NCI-H1417 (cell line): ENCODE measurements around the gene BCR.
"Not testable (repeated sequence)": the region's sequence is repeated elsewhere in the genome, so short reads cannot be mapped to it uniquely, and the experiment has no call there.

Experiments
- DNase-seq, 3 experiments: peaks; one replicate each; lab custom pipeline; 2025; lab: John Stamatoyannopoulos, UW

The BCR gene

DNA sequence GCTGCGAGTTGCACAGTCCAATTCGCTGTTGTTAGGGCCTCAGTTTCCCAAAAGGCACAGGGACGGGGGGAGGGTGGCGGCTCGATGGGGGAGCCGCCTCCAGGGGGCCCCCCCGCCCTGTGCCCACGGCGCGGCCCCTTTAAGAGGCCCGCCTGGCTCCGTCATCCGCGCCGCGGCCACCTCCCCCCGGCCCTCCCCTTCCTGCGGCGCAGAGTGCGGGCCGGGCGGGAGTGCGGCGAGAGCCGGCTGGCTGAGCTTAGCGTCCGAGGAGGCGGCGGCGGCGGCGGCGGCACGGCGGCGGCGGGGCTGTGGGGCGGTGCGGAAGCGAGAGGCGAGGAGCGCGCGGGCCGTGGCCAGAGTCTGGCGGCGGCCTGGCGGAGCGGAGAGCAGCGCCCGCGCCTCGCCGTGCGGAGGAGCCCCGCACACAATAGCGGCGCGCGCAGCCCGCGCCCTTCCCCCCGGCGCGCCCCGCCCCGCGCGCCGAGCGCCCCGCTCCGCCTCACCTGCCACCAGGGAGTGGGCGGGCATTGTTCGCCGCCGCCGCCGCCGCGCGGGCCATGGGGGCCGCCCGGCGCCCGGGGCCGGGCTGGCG is at the start of gene BCR:
Gene BCR, plus strand, starts transcription at position 209 of the 592 bp plus-strand sequence. CDS start 452 bp downstream, outside the sequence.
- DNase-seq, result peak; percentile 46 to 79 (median 70)

DNA sequence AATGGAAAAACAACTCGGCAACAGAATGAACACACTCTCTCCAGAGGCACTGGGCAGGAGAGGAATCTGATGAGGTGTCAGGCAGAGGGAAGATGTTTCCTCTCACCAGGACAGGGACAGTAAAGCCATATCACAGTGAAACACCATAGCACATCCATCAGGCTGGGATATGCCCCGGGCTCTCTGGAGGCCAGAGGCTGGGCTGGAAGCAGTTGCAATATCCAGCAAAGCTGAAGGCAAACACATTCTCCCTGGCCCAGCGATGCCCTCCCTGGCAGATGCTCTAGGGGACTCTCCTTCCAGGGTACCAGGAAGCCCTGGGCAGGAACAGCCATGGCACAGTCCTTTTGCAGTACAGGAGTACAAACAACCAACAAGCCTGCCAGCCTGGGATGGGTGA is 49.6 kb upstream of the BCR start:
- no peak for DNase-seq

DNA sequence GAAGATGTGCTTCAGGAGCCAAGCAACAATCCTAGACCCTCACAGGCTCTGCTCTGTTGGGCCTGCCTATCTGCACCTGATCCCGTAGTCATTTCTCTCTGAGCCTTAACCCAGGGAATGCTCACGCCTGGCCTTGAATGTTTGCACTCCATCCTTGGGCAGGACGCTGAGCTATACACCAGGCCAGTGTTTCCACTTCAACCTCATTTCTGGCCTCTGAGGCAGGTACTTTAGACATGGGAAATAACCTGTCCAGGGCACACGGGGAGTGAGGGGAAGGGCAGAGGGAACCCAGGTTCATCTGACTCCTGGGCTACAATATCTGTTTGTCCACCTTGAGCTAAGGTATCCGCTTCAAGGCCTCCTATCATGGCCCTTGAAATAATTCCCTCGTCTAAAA is 48.4 kb upstream of the BCR start:
- DNase-seq, result no peak

DNA sequence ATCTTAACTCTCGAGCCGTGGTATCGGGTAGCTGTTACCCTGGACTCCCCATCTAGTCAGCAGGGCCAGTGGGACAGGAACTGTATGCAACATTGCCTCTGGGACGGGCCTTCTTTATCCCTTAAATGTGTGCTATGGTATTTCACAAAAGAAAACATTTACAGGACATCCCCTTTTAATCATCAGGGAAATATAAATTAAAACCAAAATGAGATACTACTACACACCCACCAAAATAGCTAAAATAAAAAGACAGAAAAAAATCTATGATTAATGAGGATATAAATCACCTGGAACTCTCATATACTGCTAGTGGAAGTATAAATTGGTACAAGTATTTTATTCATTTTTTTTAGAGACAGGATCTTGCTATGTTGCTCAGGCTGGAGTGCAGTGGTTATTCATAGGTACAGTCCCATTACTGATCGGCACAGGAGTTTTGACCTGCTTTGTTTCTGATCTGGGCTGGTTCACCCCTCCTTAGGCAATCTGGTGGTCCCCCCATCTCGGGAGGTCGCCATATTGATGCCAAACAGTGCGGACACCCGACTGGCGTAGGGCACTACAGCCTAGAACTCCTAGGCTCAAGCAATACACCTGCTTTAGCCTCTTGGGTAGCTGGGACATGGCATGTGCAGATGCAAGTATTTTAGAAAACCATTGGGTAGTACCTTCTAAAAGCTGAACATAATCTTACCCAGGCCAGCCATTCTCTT is 47.8 kb upstream of the BCR start:
- no peak for DNase-seq

DNA sequence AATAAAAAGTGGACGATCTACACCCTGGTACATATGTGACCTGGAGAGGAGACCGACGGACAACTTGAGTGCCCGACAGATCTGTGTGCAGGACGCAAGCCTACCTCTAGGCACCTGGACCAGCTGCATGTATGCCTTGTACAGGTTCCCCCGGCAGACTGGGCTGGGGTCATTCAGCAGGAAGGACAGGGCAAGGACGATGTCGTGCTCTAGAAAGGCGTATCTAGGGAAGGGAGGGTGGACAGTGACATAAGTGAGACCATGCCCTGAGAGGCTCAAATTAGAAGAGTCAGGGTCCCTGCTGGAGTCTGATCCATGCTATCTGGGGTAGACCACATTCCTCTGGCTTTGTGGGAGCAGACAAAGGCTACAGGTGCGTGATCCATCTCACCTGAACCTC is 46.4 kb upstream of the BCR start:
- no peak for DNase-seq

DNA sequence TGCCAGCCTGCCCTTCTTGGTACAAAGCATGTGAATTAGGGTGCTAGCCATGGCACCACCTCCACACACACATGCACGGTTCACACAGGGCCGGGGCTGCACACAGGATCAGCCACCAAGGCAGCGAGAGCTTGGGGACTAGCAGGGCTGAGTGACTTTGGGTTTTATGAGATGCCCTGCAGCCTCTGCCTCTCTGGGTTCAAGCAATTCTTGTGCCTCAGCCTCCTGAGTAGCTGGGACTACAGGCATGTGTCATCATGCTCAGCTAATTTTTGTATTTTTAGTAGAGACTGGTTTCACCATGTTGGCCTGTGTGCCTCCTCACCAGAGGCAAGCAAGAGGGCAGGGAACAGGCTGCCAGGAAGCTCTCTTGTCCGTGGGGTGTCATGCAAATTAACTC is 43.3 kb upstream of the BCR start:
- DNase-seq, result not testable (repeated sequence)

DNA sequence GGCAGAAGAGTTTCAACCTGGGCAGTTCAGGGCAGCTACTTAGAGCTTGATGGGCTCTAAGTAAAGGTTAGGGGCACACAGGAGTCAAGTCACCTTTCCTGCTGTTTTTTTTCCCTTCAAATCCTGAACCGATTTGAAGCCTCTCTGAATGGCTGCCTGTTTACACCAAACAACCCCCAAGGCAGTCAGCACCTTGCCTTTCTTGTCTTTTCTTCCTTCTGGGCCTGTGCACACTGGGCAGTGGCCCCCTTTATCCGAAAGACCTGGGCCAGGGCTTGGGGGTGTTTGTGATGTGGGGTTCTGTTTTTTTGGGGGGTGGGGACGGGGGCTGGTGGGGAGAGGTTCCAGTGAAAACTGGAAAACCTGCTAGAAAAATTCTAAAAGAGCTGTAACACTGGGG is 42.8 kb upstream of the BCR start:
- DNase-seq, result no peak

DNA sequence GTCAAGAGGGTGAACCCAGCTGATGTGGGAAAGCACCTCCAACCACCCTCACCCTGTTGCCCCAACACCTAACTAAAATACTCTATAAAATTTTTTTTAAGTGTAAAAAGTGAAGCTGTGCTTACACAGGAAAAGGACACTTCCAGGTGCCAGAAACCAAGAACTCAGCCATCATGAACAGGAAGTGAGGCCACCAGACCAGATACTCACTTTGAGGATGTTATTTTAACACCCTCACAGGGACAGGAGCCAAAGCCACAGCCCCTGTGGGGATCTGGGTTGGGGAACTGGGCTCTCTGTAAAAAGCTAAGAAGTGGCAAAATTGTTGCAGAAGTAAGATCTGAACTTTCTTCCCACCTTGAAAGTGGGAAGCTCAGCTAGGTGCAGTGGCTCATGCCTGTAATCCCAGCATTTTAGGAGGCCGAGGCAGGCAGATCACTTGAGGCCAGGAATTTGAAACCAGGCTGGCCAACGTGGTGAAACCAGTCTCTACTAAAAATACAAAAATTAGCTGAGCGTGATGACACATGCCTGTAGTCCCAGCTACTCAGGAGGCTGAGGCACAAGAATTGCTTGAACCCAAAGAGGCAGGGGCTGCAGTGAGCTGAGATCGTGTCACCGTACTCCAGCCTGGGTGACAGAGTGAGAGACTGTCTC is 42.3 kb upstream of the BCR start:
- no peak for DNase-seq

DNA sequence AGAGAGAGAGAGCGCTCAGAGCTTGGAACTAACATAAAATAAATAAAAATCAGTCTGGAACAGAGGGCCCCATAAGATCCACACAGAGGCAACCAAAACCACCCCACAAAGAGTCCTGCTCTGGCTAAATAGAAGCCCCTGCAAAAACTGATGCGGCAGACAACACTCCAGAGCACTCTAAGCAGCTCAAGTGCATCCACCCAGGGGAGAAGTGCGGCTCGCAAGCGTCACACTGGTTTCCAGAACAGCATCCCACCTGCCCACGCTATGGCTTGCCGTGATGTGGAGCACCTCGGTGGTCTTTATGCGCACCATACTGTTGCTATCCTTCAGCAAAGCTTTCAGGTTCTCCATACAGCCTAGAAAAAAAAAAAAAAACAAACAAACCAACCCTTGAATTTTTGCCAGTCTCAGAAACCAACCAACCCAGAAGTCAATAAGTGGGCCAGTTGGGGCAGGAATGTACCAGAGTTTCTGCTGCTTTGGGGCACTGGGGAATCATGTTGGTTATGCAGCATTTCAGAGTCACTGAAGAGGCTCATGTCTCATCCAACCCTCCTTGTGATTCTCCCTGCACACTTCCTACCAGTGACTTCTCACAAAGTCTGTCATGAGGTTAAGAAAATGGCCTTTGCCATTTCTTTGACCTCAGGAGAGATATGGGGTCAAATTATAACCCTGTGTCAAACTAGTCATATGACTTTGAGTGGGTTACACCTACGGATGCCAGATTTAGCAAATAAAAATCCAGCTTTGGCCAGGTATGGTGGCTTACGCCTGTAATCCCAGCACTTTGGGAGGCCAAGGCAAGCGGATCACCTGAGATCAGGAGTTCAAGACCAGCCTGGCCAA is 41.5 kb upstream of the BCR start:
- no peak for DNase-seq

DNA sequence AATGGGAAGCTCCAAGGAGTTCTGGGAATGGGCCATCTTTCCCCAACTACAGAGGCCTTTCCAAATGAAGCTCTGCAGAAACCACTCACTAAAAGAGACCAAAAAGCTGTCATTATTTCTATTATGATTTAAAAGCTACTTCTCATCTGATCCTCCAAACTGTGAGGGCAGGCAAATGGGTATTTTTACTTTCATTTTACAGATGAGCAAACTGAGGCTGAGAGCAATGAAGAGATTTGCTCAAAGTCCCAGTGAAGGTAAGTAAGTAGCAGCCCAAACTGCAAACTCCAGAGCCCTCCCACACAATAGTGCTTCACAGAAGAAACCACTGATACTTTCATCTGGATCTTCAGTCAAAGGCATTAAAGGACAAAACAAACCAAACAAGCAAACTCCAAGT is 39.9 kb upstream of the BCR start:
- no peak for DNase-seq

DNA sequence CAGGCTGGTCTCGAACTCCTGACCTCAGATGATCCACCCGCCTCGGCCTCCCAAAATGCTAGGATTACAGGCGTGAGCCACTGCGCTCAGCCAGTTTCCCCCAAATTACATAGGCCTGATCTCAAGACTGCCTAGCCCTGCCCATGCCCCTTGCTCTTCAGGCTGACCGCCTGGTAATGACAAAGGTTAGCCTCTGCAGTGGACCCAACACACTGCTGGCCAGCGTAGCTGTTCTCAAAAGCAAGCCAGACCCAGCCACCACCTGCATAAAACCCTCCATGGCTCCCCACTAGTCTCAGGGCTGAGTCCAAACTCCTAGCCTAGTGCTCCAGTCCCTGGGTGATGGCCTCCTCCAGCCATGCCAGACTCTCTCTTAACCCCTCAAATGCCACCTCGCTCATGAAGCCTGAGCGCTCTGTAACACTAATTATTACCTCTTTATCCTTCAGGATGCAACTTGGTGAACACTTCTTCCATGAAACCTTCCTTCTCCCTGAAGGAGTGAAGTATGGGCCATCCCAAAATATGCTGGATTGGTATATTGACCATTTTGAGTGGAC is 37.7 kb upstream of the BCR start:
- no peak for DNase-seq

DNA sequence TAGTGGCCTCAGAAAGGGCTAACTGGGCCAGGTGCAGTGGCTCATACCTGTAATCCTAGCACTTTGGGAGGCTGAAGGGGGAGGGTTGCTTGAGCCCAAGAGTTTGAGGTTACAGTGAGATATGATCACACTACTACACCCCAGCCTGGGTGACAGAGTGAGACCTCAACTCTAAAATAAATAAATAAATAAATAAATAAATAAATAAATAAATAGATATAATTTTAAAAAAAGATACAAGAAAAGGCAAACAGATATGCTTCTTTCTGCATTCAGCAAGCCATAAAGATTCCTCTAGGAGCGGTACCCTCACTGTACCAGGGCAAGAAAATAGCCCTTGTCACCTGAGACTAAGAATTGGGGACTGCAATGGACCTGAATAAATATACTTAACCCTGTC is 37.2 kb upstream of the BCR start:
- no peak for DNase-seq

DNA sequence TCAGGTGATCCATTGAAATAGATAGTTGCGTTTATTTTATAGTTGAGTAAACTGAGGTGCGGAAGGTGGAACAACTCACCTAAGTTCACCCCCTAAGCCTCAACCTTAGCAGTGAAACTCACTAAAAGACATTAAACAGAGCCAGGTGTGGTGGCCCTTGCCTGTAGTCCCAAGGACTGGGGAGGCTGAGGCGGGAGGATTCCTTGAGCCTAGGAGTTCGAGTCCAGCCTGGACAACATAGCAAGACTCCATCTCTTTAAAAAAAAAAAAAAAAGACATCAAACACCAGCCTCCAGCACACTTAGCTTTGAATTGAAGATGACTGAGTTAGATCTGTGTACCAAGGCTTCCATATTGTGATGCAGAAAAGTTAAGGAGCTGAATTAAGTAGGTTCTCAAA is 35.9 kb upstream of the BCR start:
- DNase-seq, result no peak

DNA sequence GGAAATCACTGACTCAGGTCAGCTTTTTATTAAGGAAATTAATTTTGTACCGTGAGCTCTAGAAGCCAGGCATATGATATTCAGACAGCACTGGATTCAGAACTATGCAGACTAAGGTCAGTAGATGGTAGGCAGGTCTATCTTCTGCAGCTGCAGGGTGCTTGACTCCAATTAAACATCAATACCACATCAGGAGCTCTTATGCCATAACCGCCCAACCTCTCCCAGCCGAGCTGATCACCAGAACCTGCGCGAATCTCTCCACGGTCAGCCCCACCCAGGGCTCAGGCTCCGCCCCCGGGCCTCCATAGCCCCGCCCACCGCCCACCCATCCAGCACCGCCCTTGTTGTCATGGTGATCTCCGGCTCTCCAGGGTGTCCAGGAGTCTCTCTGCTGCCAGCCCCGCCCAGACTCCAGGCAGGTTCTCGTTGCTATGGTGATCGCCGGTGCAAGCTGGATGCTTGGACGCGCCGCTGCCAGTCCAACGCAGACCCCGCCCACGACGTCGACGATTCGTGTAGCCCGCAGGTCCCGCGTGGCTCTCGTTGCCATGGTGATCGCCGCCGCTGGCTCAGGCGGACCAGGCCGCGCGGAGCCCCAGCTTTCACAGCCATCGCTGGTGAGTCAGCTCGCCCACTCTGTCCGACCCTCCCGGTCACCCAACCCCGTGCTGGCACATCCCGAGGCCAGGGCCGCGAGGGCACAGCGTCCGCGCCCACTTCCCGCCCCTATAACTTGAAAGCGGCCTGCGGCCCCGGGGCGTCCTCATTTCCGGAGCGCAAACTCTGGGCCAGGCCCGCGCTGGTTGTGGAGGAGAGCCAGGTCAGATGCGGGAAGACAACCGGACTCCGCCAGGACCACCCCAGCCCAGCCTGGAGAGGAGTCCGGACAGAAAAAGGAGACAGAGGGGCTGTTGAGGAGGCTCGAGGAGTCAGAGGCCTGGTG is 35.1 kb upstream of the BCR start, which contains the start of gene RAB36:
Gene RAB36, plus strand, starts transcription at position 546 of the 946 bp plus-strand sequence. CDS start 1,140 bp downstream, outside the sequence.
- DNase-seq, result peak; percentile 95 to 99 (median 98)

DNA sequence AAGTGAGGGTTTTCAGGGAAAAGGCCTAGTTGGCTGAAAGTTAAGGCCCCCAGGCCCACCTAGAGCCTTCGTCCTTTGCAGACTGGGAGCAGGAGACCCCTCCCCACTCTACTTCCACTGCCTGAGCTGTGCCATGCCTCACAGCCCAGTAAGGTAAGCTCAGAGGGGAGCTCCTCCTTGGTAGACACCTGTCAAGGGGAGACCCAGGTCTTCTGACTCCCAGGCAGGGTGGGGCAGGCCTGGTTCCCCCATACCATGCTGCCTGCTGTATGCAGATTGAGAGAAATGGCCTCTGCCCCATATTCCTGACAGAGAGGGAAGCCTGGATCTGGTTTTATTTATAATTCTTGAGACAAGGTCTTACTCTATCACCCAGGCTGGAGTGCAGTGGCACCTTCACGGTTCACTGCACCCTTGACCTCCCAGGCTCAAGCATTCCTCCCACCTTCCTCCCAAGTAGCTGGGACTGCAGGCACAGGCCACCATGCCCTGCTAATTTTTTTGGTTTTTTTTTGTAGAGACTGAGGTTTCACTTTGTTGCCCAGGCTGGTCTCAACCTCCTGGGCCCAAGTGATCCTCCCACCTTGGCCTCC is 34.3 kb upstream of the BCR start:
- no peak for DNase-seq

DNA sequence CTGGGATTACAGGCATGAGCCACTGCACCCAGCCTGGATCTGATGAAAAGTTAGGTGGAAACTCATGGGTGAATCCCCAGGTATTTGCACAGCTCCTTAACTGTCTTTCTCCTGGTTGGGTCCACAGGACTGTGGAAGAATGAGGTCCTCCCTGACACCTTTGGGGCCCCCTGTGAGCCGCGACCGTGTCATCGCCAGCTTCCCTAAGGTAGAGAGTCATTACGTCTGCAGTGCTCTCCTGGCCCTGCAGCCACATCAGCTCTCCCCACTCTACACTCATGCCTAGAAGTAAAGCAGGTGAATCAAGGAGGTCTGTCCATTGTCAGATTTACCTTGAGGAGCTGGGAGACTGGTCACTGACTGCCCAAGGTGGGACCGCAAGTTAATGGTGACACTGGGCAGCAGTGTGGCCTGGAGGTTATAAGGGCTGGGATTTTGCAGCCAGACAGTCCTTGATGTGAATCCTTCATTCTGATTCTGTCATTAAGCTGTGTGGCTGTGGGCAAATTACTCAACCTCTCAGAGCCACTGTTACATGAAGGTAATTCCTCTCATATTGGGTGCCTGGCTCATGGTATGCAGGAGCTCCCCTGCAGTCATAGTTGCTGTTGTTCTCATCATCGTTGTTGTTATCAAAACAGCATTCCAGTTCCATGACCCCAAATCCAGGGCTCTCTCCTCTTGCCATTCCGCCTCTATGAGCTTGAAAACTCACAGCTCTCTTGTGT is 33.7 kb upstream of the BCR start:
- no peak for DNase-seq

DNA sequence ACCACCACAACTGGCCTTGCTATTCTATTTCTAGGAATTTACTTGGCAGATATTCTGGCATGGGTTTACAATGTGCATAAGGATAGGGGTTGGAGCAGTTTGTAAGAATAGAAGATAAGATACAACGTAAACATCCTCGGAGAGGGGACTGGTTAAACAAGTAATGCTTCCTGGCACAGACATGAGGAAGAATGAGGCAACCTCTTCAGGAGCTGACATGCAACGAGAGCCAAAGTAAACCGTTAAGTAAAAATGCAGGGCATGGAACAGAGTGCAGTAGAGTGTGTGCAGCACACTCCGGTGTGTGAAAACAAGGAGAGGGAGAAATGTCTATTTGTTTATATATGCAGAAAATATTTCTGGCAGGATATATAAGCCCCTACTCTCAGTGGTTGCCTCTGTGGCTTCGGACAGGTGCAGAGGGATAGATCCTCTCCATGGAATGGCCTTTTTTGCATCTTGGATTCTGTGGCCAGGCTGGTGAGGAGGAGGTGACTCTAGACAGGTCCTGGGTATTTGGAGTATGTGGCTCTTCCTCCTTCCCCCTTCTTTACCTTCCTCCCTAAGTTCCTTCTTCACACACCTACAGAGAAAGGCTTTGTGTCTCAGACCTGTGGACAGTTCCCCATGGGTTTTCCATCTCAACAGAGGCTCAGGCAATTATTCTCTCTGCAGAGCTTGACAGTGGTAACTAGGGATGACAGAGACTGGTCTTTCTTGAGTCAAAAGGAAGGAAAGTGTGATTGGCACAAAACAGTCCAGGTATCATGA is 32.5 kb upstream of the BCR start:
- DNase-seq, result peak in 1 of 3 experiments; percentile 2

DNA sequence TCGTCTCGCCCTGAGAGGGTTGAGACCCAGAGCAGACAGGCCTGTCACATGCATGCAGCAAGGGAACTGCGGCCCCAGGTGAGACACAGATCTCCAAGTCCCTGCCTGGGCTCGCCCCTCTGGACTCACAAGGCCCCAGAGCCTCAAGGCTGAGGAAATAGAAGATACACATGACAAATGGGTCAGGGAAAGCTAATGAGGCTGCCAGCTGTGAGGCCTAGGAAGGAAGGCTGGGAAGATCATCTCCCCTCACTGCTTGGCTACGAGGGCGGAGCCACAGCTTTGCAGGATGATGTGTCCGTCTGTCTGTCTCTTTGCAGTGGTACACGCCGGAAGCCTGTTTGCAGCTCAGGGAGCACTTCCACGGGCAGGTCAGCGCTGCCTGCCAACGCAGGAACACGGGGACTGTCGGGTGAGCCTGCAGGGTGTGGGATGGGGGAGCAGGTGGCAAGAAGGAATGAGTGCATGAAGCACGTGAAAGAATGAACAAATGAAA is 30.5 kb upstream of the BCR start:
- DNase-seq, result peak in 1 of 3 experiments; percentile 36

DNA sequence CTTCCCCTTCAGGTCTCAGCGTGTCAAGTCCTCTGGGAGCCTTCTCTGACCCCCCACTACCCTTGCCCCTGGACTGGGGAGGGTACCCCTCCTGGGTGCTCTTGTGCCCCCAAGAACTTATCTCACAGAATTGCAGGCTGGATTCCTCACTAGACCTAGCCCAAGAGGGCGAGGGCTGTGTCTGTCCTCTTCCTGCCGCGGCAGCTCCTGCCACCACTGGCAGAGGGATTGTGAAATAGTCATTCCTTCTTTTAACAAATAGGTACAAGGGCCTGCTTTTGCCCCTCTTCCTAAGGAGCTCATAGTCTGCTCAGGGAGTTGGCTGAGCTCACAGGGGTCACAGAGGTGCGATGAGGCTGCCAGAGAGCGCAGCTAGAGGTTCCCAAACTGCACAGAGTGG is 29.5 kb upstream of the BCR start:
- no peak for DNase-seq
